Middle frontal gyrus (tissue), 1 donor: ENCODE results near the gene DVL2.

ENCODE experiments used
- DNase-seq: peaks from one replicate; pipeline ENCODE4 v3.0.0-alpha.2; 2015; ENCODE audit warnings: low spot score; ENCODE audit errors: extremely low spot score

Gene DVL2

DNA sequence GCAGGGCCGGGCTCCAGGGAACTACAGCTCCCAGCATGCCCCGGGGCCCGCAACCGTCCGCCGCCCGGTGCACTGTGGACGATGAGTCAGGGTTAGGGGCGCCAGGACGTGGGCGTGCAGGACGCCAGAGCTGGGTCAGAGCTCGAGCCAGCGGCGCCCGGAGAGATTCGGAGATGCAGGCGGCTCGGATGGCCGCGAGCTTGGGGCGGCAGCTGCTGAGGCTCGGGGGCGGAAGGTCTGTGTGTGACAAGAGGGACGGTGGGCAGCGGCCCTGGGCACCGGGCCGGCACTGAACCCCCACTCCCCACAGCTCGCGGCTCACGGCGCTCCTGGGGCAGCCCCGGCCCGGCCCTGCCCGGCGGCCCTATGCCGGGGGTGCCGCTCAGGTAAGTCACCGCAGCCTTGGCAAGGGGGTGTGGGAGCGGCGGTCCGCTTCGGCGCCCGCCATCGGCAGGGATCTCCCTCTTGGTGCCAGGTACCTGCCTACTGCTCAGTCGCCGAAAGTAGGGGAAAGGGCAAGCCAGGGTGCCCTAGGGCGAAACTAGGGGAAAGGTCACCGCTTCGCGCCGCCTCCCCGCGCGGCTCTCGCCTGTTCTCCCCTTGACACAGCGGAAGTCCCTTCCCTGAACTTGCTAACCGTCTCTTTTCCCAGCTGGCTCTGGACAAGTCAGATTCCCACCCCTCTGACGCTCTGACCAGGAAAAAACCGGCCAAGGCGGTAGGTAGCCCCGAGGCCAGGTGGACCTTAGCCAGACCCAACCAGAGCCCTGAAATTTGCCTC, 14.3 kb downstream of the DVL2 start, which contains the start of the genes ACADVL and DLG4:
ACADVL (plus strand) TSS at position 127 of the 781 bp plus-strand sequence; CDS start at position 174, 47 bp downstream.
DLG4 (minus strand) TSS at position 25 of the 781 bp plus-strand sequence.
- peak; percentile 88 for DNase-seq

DNA sequence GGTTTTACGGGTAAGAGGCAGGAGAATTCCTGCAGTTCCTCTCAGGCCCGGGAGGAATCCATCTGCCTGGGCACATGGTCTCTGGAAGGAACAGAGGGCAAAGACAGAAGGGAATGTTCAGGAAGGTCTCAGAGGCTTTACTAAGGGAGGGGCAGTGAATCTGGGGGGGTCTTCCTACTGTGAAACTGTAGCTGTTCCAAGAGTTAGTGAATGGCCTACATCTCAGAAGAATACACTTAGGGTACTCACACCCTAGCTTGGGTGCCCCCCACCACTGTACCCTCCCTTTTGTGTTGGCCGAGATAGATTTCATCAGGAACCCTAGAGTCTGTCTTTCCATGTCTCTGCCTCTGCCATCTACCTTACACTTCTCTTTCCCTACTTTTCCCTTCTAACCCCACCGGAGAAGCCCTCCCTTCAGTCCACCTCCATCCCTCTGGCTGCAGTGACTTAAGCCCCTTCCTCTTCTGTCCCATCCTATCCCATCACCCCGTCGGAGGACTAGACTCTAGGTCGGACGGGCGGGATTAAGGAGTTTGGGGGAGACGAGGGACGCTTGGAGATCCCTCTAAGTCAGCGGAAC, 15.0 kb downstream of the DVL2 start:
- DNase-seq: no peak

DNA sequence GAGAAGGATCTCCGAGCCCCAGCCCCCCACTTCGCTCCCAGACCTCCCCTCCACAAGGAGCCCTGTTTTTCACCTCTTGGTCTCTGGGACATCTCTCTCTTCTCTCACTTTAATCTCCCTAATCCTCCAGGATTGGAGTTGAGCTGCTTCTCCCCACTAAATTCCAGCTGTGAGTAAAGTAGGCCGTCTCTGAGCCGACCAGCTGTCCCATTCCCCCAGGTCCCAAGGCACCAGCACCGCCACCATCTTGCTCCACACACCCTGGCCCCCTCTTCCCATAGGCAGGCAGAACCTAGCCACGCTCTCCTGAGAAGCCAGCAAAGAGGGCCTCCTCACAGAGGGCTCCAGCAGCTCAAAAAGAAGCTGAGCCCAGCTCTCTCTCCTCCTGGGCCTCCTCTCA, 15.6 kb downstream of the DVL2 start:
- no peak for DNase-seq

DNA sequence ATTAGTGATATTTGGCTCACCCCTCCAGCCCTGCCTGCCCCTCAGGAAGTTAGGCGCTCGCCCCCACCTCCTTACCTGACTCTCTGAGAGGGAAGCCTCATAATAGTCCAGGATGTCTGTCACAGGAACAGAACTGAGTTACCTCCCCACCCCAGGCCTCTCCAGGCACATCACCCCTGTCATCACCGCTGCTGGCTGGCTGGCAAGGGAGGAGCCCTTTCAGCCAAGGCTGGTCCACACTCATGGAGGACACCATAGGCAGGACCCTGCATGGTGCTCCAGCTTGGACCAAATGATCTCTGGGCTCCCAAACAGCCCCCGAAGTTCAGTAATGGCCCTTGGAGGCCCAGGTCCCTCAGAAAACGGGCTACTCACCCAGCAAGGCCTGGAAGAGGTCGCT, 16.2 kb downstream of the DVL2 start:
- no peak for DNase-seq

DNA sequence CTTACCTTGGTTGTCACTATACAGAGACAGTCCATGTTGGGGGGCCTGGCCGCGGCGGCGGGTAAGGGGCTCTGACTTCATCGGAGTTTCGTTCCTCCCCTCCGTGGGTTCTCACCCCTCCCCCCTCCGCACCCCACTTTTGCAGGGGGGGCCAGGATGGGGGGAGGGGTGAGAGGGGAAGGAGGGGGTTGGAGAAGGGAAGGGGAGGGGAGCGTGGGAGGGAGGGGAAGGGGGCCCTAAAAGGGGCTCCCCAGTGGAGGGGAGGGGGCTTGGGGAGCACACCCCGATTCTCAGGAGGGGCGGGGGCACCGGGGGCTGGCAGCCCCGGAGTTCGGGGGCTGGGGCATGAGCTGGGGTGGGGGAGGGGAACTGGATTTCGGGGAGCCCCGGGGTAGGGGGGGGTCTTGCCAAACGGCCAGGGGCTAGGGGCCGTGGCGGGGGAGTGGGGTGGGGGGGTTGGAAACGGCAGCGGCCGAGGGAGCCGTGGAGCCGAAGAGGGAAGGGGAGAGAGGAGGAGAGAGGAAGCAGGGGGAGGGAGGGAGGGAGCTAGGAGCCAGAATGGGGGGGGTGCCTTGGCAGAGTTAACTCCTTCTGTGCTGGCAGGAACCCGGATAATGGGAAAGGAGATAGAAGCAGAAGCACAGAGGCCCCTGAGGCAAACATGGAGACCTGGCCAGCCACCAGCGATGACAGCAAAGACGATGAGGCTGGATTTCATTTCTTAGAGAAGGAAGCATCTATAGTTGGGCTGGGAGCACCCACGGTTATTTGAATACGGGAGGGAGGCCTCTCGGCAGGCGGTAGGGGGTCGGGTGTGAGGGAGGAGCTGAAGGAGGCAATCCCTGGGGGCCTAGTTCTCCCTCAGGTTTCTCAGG, 17.0 kb downstream of the DVL2 start:
- no peak for DNase-seq

DNA sequence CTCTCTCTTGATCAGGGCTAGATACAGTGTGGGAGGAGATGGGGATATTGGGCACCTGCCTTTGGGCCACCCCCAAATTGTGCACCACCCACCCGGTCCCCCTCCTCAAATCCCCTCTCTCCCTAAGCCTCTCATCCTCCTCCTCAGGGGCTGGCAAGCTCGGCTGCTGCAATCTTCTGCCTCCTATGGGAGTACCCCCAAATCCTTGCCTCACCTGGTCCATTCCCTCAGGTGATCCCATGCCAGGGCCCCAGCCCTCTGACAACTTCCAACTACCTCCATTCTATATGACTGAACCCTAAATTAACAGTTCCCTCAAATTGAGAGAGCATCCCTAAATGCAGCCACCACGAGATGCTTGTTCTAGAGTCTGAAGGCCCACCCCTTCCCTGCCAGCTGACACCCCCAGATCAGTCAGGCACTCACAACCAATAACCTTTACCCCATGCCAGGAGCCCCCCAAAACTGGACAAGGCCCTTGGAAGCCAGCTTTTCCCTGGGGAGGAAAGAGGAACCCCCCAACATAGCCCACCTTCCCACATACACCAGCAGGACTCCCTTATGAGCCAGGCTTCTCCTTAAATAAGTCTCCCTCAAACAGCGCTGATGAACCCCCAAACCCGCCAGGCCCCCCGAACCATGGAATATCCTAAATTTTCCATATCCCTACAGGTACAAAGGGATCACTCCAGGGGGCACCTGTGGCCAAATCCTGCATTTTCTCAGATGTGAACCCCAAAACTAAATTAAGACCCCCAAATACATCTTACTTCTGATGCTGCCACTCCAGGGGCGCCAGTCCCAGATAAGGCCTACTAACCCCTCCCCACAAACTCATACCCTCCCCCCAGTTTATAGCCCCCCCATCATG, 17.8 kb downstream of the DVL2 start:
- DNase-seq: no peak

DNA sequence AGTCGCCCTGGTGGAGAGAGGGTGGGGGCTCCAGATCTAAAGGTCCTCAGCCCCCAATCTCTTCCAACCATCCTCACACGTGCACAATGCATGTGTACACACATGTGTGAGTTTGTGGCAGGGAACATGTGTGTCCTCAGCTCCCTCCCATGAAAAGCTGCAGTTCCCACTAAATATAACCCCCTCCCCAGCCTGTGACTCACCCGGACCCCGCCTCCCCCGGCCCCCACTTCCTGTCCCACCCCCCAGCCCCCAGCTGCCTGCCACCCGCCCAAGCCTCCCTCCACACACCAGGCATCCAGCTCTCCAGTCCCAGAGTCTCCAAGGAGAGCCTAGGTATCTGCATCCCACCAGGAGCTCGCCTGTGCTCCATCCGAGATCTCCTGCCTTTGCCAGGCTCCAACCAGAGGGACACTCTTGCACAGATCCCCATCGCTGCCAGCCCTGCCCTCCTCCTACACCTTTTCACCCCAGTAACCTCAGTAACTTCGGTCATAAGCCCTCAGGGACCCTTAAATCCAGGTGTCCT, 18.6 kb downstream of the DVL2 start:
- no peak for DNase-seq

DNA sequence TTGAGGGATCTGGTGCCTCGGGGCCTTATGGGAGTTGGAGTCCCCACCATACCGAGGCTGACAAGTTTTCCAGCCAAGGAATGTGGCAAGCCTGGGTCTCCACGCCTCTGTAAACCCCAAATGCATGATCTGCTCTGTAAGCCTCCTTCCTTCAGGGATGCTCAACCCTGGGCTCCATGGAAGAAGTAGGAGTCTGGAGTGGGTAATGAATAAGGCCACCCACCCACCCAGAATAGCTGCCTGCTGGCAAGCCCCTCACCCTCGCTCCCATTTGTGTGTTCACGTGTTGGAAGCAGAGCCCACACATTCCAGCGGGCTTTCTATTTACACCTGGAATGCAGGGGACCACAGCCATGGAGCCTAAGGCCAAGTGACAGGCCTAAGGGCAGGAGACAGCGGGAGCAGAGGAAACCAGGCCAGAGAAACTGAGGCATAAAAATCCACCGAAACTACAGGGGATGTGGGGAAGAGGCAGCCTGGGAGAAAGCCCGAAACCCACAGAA, 19.1 kb downstream of the DVL2 start:
- DNase-seq: no peak

DNA sequence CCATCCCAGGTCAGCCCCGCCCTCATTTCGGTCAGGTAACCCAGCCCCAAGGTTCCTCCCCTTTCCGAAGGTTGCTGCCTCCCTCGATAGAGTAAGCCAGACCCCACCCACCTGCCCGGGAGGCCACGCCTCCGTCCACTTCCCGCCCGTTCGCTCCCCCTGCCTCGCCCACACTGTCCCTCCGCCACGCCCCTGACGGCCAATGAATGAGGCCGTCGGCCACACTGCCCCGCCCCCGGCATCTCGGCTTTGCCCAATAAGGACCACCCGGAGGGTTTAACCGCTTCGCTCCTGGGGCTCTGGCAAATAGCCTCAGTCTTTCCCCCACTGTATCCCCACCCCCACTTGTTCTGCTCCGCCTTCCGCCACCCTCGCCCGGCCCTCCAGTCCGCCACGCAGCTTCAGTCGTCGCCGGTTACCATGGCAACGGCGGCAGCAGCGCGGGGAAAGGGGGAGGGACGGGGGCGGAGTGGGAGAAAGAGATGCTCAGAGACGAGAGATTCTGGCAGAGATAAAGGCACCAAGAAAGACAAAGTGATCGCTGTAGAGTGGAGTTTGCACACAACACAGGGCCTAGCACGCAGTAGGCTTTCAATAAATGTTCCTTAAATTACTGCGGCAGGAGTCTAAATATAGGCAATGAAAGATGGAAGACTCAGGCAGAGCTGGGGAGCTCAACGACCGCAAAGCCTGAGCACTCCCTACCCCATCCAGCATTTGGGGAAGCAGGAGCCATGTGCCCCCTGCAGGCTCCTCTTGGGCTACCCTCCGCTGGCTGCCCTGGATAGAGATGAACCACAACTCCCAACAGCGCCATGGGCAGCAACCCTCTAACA, 19.8 kb downstream of the DVL2 start:
- peak; percentile 95 for DNase-seq

DNA sequence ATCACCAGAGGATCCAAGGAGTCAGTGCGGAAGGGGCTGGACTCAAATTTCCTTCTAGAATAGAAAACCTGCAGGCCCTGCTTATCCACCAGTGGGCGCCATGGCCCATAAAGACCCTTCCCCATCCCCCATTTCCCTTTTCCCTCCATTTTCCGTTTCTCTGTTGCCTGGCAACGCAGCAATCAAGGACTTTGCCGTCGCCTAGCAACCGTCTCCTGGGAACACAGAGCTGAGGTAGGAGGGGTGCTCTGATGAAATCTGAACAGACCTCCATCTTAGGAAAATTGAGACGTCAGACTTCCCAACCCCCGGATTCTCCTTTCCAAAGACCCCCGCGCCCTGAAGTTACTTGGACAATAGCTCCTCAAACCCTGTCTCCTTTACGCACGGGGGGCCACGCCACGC, 20.4 kb downstream of the DVL2 start:
- DNase-seq: peak; percentile 65

DNA sequence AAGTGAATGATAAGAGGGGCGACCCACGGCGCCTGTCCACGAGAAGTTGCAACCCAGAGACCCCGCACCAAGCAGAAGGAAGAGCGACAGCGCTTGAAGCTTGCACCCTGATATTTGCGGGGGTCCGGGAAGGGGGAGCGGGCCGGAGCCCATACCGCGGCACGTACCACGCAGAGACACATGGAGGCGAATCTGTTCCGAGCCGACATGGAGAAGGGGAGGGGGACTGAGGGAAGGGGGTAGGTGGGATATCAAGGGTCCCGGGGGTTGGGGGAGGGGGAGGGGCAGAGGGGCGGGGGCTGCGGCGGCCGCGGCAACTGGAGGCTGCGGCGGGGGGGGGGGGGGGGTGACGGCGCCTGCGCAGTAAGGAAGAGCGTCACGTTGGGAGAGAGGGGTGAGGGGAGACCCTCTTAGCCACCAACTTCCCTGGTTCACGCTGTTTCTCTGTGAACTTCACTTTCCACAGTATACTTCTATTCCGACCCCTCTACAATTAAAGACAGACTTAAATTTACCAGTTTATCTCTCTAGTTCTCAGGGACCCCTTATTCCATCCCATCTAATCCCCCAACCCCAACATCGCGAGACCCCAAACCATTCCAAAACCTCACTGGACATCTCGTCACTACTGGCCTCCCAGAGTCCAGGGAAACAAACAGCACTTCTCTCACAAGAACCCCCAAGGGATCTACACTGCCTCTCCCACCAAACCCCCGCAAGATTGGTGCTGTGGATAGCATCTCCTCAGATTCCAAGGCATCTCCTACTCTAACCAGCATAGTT, 22.6 kb downstream of the DVL2 start:
- DNase-seq: no peak

DNA sequence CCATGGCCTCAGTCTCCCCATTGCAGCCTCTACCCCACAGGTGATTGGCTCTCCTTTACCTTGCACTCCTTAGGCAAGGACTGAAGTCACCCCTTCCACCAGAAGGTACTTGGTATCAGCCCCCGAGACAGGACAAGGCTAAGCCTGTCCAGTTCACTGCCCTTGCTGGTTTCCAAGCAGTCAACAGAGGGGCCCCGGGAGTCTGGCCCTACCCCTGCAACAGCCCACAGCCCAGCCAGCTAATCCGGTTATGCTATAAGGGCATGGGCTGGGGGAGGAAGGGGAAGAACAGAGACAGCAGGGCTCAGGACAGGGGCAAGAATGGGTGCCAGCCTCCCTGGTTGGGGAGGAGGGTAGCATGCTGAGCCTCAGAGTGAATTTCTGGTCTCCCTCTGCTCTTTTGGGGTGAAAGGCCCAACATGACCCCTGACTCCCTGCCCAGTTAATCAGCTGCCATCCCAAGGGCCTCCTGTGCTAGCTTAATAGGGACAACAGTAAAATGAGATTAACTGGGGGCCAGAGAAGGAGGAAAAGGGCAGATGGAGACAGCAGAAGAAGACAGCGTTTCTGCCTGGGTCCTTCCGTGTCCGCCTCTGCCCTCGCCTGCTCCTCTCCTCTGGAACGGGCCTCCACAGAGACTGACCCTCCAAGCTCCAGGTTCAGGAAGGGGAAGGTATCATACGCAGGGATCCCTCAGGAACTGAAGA, 25.4 kb downstream of the DVL2 start:
- DNase-seq: no peak

DNA sequence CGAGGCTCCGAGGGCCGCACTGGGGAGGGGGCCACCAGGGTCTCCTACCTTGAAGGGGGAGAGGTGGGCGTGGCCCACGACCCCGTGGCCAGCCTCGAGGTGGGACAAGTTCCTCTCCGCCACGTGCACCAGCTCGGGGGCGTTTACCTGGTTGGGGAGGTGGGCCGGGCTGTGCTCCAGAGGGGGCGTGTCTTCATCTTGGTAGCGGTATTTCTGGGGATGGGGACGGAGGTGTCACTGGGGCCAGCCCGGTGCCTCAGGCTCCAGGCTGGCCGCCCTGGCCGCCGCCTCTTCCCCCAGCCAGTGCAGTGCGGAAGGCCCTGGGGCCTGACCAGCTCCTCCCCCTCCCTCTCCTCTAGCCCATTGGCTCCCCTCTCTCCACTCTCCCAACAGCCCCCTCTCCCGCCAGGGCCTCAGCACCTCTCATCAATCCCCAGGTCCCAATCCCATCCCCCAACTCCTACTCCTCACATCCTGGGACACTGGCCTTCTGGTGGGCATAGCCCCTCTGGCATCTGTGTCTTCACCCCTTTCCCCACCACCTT, 26.2 kb downstream of the DVL2 start:
- DNase-seq: no peak

DNA sequence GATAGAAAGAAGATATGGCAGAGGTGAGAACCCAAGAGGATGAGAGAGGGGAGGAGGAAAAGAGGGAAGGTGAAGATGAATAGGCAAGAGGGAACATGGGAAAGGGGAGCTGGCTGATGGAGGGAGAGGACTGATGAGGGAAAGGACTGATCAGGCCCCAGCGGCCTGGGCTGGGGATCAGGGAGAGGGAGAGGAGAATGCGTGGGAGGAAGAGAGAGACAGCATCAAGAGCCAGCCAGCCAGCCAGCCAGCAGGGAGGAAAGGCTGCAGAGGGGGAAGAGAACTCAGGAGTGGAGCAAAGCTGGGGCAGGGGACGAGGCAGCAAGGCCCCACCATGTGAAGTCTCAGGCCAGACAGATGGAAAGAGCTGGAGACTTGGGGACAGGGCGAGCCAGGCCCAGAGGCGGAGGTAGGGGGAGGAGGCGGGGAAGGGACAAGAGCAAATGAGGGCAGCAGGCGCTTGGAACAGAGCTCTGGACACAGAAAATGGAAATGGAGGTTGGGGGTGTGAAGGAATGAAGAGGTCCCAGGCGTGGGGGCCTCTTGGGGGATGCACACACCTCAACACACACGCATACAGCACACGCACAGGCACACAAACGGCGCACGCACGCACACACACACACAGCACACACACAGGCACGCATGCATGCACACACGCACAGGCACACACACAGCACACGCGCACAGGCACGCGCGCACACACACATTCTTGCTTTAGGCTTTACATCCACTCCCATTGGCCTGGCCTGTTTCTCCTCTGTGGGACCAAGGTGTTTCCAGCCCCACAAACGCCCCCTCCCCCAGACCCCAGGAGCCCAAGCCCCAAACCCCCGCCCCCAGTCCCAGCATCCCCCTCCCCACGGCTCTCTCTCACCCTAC, 27.0 kb downstream of the DVL2 start:
- no peak for DNase-seq

DNA sequence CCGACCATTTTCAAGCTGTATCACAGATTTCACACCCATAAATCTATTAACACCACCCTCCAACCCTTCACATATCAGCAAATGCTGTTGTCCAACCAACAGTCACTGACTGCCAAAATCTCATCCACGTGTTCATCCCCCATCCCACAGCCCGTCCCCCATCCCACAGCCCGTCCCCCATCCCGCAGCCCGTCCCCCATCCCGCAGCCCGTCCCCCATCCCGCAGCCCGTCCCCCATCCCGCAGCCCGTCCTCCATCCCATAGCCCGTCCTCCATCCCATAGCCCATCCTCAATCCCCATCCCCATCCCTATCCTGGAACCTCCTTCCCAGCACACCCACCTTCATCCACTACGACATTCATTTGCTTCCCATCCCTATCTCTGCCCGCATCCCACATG, 28.8 kb downstream of the DVL2 start:
- no peak for DNase-seq

DNA sequence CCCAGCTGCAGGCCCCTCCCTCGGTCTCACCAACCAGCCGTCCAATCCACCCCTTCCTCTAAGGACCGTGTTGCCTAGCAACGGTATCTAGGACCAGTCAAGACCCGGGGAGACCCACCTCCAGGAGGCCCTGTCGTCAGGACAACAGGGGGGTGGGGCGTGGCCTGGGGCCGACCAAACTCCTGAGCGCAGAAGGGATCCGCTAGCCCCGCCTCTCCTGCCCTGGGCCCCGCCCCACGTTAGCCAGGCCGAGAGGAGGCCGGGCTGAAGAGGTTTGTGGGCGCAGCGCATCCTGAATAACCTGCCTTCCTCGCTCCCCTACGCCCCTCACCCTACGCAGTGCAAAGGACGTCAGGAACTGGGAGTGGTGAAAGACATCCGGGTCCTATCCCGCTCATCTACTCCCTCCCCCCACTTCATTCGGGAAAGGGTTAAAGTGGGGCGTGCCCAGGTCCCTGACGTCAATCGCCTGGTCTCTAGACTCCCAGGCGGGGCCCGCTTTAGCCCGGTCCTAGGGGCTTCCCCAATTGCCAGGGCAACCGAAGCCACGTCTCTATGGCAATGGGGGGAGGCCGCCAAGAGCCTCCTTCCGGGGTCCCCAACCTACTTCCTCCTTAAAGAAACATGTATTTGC, 29.4 kb downstream of the DVL2 start:
- DNase-seq: peak; percentile 75
